Coronary artery (tissue), 2 donors: ENCODE data around the gene MS4A10.

Experiments
- DNase-seq: peaks from one replicate; pipeline ENCODE4 v3.0.0-alpha.2; 2017; ENCODE audit warnings: low spot score
- H3K27ac ChIP-seq, 2 donors: fragments of 200-600 bp; sonication (generic); one replicate each; pipeline ENCODE4 v1.5.1; 2016 to 2019
- H3K4me3 ChIP-seq: fragments of 200-600 bp; sonication (generic); 2 replicates; pipeline ENCODE4 v1.5.1; 2016; ENCODE audit warnings: mild to moderate bottlenecking, moderate library complexity
- TF ChIP-seq, protein P1 (sequence below): fragments of 200-600 bp; sonication (generic); IDR thresholded peaks from one replicate; pipeline ENCODE4 v1.5.1; 2019; ENCODE audit warnings: antibody characterized with exemption

The MS4A10 gene

DNA sequence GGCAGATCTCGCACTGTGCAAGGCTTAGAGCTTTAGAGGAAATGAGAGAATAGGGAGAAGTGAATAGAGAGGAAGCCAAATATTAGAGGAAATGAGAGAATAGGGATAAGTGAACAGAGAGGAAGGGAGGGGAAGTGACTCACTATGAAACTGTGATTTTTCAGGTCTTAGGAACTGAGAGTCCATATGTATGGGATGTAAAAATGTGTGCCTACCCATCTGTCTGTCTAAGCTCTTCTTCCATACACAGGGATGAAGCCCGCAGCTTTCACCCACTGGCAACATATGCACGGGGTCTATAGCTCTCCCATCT is 50.4 kb downstream of the MS4A10 start:
- TF ChIP-seq, protein P1, sequence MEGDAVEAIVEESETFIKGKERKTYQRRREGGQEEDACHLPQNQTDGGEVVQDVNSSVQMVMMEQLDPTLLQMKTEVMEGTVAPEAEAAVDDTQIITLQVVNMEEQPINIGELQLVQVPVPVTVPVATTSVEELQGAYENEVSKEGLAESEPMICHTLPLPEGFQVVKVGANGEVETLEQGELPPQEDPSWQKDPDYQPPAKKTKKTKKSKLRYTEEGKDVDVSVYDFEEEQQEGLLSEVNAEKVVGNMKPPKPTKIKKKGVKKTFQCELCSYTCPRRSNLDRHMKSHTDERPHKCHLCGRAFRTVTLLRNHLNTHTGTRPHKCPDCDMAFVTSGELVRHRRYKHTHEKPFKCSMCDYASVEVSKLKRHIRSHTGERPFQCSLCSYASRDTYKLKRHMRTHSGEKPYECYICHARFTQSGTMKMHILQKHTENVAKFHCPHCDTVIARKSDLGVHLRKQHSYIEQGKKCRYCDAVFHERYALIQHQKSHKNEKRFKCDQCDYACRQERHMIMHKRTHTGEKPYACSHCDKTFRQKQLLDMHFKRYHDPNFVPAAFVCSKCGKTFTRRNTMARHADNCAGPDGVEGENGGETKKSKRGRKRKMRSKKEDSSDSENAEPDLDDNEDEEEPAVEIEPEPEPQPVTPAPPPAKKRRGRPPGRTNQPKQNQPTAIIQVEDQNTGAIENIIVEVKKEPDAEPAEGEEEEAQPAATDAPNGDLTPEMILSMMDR, result no peak
- no peak overlapping the region for H3K4me3 ChIP-seq
- DNase-seq, result no peak
- H3K27ac ChIP-seq, result peak overlapping the region in 1 of 2 donors; percentile 58

DNA sequence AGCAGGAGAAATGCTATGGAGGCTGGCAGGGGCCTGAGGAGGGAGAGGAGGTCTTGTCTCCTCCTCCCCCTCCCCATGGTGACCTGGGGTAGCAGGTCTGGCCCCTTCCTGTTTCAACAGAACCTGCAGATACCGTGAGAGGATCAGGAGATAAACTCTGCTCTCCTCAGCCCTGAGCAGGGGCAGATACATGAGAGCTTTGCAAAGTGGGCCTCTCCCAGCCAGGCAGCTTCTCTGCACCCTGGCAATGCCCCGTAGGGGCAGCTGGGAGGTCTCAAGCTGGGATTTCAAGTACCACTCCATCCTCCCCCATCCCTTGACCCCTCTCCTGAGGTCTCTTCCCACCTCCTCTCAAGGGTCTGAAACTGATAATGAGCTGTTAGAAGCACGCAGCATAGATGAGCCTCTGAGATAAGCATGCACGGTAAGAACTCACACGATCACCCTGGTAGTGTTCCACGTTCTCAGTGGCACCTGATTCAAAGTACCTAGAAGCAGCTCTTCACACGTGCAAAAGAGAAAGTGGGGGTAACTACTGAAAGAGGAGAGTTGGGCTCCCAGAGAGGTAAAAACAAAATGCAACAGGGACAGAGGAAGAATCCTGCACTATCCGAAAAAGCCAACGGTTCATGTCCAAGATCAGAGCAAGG is 51.9 kb downstream of the MS4A10 start:
- no peak overlapping the region for H3K27ac ChIP-seq
- TF ChIP-seq, protein P1, result no peak
- no peak overlapping the region for H3K4me3 ChIP-seq
- no peak for DNase-seq

DNA sequence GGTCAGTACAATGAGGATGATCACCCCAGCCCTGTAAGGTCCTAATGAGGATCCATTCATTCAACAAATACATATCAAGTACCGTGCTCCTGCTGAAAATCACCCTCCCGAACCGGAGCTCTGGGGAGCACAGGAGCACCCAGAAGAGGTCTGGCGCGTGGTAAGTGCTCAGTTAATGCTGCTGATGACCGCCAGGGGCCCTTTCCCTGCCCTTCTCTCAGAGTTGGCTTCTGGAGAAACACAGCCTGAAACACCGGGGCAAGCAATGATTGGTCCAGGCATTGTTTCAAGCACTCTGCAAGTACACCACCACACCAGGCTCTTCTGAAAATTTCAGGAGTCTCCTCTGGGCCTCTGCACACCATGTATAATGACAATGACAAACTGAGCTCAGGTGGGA is 53.0 kb downstream of the MS4A10 start:
- Histone ChIP-seq H3K27ac (no peak overlapping the region), H3K4me3 (no peak overlapping the region)
- TF ChIP-seq, protein P1, result no peak
- DNase-seq, result no peak

DNA sequence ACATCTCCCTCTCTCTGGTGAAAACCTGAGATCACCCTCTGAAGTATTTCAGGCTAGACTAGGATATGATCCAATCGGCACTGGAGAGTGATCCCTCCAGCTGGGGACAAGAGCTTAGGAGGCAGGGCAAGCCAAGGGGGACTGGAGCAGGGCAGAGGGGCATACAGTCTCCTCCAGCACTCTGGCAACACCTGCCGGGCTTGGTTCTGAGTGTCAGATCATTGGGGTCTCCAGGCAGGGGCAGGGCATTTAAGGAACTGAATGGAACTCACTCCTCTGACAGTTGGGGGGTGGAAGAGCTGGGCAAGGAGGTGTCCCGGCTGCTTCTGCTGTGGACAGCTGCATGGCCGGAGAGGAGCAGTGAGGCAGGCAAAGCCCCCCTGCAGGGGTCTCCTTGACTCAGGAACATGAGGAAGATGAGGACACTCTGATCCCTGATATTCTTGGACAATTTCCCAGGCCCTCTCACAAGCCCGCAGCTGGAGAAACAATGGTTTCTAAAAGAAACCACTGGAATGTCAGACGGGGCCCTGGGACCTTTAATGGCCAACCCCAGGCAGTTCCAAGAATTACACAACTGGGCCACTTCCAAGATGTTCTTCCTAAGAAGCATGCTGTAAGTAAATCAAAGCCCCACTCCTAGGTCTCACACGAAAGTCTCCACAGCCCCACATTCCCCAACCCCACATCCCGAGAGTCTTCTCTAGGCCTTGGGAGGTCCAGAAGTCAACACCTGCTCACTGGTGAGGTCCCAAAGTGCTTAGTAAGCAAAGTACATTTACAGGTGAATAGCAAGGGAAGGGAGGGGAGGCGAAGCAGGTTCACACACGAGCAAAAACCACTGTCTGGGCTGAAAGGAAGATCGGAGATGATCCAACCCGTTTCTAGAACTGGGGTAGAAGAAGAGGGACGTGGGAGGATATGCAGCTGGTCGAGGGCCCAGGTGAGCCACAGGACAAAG is 55.6 kb downstream of the MS4A10 start:
- Histone ChIP-seq H3K4me3 (peak overlapping the region; percentile 73), H3K27ac (peak overlapping the region in 1 of 2 donors; percentile 81)
- DNase-seq, result no peak
- TF ChIP-seq, protein P1, result no peak

DNA sequence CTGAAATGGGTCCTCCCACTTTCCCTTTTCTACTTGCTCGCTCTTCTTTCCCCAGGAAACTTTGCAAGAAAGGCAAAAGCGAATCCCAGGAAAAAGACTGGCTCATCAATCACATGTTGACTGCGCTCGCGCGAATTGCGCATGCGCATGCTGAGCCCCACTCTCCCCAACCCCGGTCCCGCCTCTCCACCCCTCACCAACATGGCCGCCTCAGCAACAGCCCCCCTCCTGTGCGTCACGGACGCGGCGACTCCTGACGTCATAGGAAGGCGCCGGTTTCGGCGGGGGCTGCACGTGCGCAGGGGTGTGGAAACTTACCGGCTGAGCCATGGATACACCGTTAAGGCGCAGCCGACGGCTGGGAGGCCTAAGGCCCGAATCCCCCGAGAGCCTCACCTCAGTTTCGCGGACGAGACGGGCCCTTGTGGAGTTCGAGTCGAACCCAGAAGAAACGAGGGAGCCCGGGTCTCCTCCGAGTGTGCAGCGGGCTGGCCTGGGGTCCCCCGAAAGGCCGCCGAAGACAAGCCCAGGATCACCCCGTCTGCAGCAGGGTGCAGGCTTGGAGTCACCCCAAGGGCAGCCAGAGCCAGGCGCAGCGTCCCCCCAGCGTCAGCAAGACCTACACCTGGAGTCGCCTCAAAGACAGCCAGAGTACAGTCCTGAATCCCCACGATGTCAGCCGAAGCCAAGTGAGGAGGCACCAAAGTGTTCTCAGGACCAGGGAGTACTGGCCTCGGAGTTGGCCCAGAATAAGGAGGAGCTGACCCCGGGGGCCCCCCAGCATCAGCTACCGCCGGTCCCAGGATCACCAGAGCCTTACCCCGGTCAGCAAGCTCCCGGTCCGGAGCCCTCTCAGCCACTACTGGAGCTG is 56.9 kb downstream of the MS4A10 start, which contains the start of gene CCDC86:
TSS of gene CCDC86 (plus strand) at position 317 of the 871 bp plus-strand sequence. CDS start at position 329, 12 bp downstream.
- peak; percentile 98 for DNase-seq
- peak within 1 kb of the TSS; percentile 73 for H3K4me3 ChIP-seq
- TF ChIP-seq, protein P1, result no peak

DNA sequence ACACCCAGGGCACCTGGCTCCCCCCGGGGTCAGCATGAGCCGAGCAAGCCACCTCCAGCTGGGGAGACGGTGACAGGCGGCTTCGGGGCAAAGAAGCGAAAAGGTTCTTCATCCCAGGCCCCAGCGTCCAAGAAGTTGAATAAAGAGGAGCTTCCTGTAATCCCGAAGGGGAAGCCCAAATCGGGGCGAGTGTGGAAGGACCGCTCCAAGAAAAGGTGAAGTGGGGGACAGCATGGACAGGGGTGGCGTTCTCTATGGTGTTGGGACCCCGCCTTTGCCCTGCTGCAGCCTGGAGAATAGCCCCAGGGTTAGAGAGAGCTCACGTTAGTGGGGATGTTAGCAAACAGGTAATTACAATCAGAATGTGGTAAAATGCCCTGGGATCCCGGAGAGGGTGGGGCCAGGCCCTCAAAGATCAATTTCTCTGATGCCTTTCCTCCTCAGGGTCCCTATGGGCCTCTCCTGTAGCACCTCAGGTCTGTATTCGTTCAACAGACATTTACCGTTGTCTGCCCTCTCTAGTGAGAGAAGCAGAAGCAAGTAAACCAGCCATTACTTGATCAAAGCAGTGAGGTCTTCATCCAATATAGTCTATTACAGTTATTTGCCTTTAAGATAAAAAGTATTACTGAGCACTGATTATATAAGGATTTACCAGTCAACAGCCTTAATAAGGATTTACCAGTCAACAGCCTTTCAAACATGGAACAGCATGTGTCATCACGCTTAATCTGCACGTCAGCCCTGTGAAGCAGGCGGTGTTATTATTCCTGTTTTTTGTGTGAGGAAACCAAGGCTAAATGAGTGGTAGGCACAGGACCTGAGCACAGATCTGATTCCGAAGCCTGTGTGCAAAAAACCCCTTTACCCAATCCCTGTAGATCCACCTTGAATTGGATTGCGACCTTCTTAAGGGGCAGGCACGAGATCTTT is 57.8 kb downstream of the MS4A10 start:
- Histone ChIP-seq H3K4me3 (peak overlapping the region; percentile 73), H3K27ac (peak overlapping the region; percentile 67 to 81)
- TF ChIP-seq, protein P1, result no peak
- DNase-seq, result no peak

More for the DNA sequence above, 56.9 kb downstream of the MS4A10 start, which contains the start of gene CCDC86:
- H3K27ac ChIP-seq, result peak within 1 kb of the TSS; percentile 67 to 81
